ENCODE data around the gene C1QA.

C1QA gene

GRCh38 chr1:22597301-22597965, 39.0 kb upstream of the C1QA start:
- TF ChIP-seq POLR2AphosphoS5 (IDR thresholded peaks at IDR 0.05; ENCODE audit: borderline replicate concordance, low read depth, low read length) = no peak
- TF ChIP-seq FOXP2 (optimal IDR thresholded peaks at IDR 0.05; ENCODE audit: control extremely low read depth, extremely low read length, insufficient read depth) = no peak
- TF ChIP-seq EZH2 (IDR thresholded peaks at IDR 0.05) = no peak

GRCh38 chr1:22597996-22598395, 38.4 kb upstream of the C1QA start:
- H3K9ac ChIP-seq (ENCODE audit: insufficient read length) = no peak overlapping the region
- H3K4me3 ChIP-seq = no peak overlapping the region
- H3K9me3 ChIP-seq (ENCODE audit: low read depth, low read length) = no peaks in the 10 kb centered on the region
- no peak for TF ChIP-seq FOXP2 (optimal IDR thresholded peaks at IDR 0.05; ENCODE audit: control extremely low read depth, extremely low read length, insufficient read depth)
- no peak for TF ChIP-seq EZH2 (IDR thresholded peaks at IDR 0.05)
- TF ChIP-seq POLR2AphosphoS5 (IDR thresholded peaks at IDR 0.05; ENCODE audit: borderline replicate concordance, low read depth, low read length) = no peak
- no peak overlapping the region for H3K27ac ChIP-seq
- DNase-seq (ENCODE audit: low read depth, low spot score) = no peak
- no peaks in the 10 kb centered on the region for H3K36me3 ChIP-seq (ENCODE audit: insufficient read depth, low read length)

More at GRCh38 chr1:22597301-22597965, 39.0 kb upstream of the C1QA start:
- no peaks in the 10 kb centered on the region for H3K36me3 ChIP-seq (ENCODE audit: insufficient read depth, low read length)
- H3K4me3 ChIP-seq = no peak overlapping the region
- H3K27ac ChIP-seq = no peak overlapping the region
- H3K9ac ChIP-seq (ENCODE audit: insufficient read length) = no peak overlapping the region
- H3K9me3 ChIP-seq (ENCODE audit: low read depth, low read length) = no peaks in the 10 kb centered on the region
- DNase-seq (ENCODE audit: low read depth, low spot score) = no peak

- no peak for DNase-seq (ENCODE audit: low read depth, low spot score)
- no peak for TF ChIP-seq EZH2 (IDR thresholded peaks at IDR 0.05)
- no peak for TF ChIP-seq POLR2AphosphoS5 (IDR thresholded peaks at IDR 0.05; ENCODE audit: borderline replicate concordance, low read depth, low read length)
- no peak for TF ChIP-seq FOXP2 (optimal IDR thresholded peaks at IDR 0.05; ENCODE audit: control extremely low read depth, extremely low read length, insufficient read depth)
- Histone ChIP-seq H3K36me3 (ENCODE audit: insufficient read depth, low read length) (no peaks in the 10 kb centered on the region), H3K9me3 (ENCODE audit: low read depth, low read length) (no peaks in the 10 kb centered on the region), H3K9ac (ENCODE audit: insufficient read length) (no peak overlapping the region), H3K27ac (no peak overlapping the region), H3K4me3 (no peak overlapping the region)
Observed at GRCh38 chr1:22598736-22599135, 37.7 kb upstream of the C1QA start.

- H3K27ac ChIP-seq = no peak overlapping the region
- H3K9ac ChIP-seq (ENCODE audit: insufficient read length) = no peak overlapping the region
- H3K4me3 ChIP-seq = no peak overlapping the region
- no peaks in the 10 kb centered on the region for H3K9me3 ChIP-seq (ENCODE audit: low read depth, low read length)
- TF ChIP-seq EZH2 (IDR thresholded peaks at IDR 0.05) (no peak), FOXP2 (optimal IDR thresholded peaks at IDR 0.05; ENCODE audit: control extremely low read depth, extremely low read length, insufficient read depth) (no peak), POLR2AphosphoS5 (IDR thresholded peaks at IDR 0.05; ENCODE audit: borderline replicate concordance, low read depth, low read length) (no peak)
- H3K36me3 ChIP-seq (ENCODE audit: insufficient read depth, low read length) = no peaks in the 10 kb centered on the region
- no peak for DNase-seq (ENCODE audit: low read depth, low spot score)
Observed at GRCh38 chr1:22600071-22600816, 36.2 kb upstream of the C1QA start.

- no peak for DNase-seq (ENCODE audit: low read depth, low spot score)
- Histone ChIP-seq H3K9ac (ENCODE audit: insufficient read length) (no peak overlapping the region), H3K36me3 (ENCODE audit: insufficient read depth, low read length) (no peaks in the 10 kb centered on the region), H3K4me3 (no peak overlapping the region), H3K27ac (no peak overlapping the region), H3K9me3 (ENCODE audit: low read depth, low read length) (no peaks in the 10 kb centered on the region)
- no peak for TF ChIP-seq FOXP2 (optimal IDR thresholded peaks at IDR 0.05; ENCODE audit: control extremely low read depth, extremely low read length, insufficient read depth)
- no peak for TF ChIP-seq POLR2AphosphoS5 (IDR thresholded peaks at IDR 0.05; ENCODE audit: borderline replicate concordance, low read depth, low read length)
- TF ChIP-seq EZH2 (IDR thresholded peaks at IDR 0.05) = no peak
Observed at GRCh38 chr1:22600817-22601605, 35.4 kb upstream of the C1QA start.

- Histone ChIP-seq H3K9ac (ENCODE audit: insufficient read length) (no peak overlapping the region), H3K9me3 (ENCODE audit: low read depth, low read length) (no peaks in the 10 kb centered on the region), H3K36me3 (ENCODE audit: insufficient read depth, low read length) (no peaks in the 10 kb centered on the region), H3K4me3 (no peak overlapping the region), H3K27ac (no peak overlapping the region)
- no peak for TF ChIP-seq EZH2 (IDR thresholded peaks at IDR 0.05)
- no peak for TF ChIP-seq POLR2AphosphoS5 (IDR thresholded peaks at IDR 0.05; ENCODE audit: borderline replicate concordance, low read depth, low read length)
- TF ChIP-seq FOXP2 (optimal IDR thresholded peaks at IDR 0.05; ENCODE audit: control extremely low read depth, extremely low read length, insufficient read depth) = no peak
- DNase-seq (ENCODE audit: low read depth, low spot score) = no peak
Observed at GRCh38 chr1:22601610-22602009, 34.8 kb upstream of the C1QA start.

- Histone ChIP-seq H3K36me3 (ENCODE audit: insufficient read depth, low read length) (no peaks in the 10 kb centered on the region), H3K4me3 (no peak overlapping the region), H3K27ac (no peak overlapping the region), H3K9me3 (ENCODE audit: low read depth, low read length) (no peaks in the 10 kb centered on the region), H3K9ac (ENCODE audit: insufficient read length) (no peak overlapping the region)
- TF ChIP-seq POLR2AphosphoS5 (IDR thresholded peaks at IDR 0.05; ENCODE audit: borderline replicate concordance, low read depth, low read length) = no peak
- TF ChIP-seq EZH2 (IDR thresholded peaks at IDR 0.05) = no peak
- no peak for TF ChIP-seq FOXP2 (optimal IDR thresholded peaks at IDR 0.05; ENCODE audit: control extremely low read depth, extremely low read length, insufficient read depth)
- no peak for DNase-seq (ENCODE audit: low read depth, low spot score)
Observed at GRCh38 chr1:22602060-22602740, 34.2 kb upstream of the C1QA start.
